H1 (cell line): Measurements from ENCODE around the gene SLC35B4. TPM values are rescaled to one million over a fixed set of nuclear protein-coding genes. Genes with fewer than 3 reads are reported as not detected.

Experiments used
- CTCF ChIA-PET: fragments of 300-600 bp; sonication (Branson Sonifier 250); formaldehyde crosslinking; loops from one replicate; lab custom pipeline; 2021; ENCODE audit not compliant: partially characterized antibody; lab: Charles Lee
- POLR2A ChIA-PET: fragments of 300-600 bp; sonication (Branson Sonifier 250); formaldehyde crosslinking; loops from one replicate; lab custom pipeline; 2021; ENCODE audit warnings: inconsistent platforms; ENCODE audit not compliant: partially characterized antibody; lab: Charles Lee
- DNase-seq, 2 experiments: peaks; one replicate each; pipeline versions ENCODE4 v3.0.0 to v3.0.0-alpha.2; 2010 to 2022; ENCODE audit warnings: low spot score in 2 of 2, low read depth in 1 of 2, mixed read lengths in 1 of 2
- FAIRE-seq: peaks from 2 replicates; lab custom pipeline; 2011; peaks lifted over from hg19 to GRCh38; lab: Jason Lieb, UNC
- H2AFZ ChIP-seq: 2 replicates; pipeline ENCODE4 v1.8.1; 2012; ENCODE audit warnings: low read length, inconsistent platforms
- H2AK5ac ChIP-seq: 2 replicates; pipeline ENCODE4 v1.6.1; 2013; ENCODE audit warnings: low read depth, low read length
- H2BK120ac ChIP-seq: replicated peaks from 2 replicates; pipeline ENCODE3; 2013; ENCODE audit warnings: low read depth, low read length, inconsistent platforms
- H2BK12ac ChIP-seq: 2 replicates; pipeline ENCODE4 v1.6.1; 2013; ENCODE audit warnings: low read depth, low read length
- H2BK15ac ChIP-seq: 2 replicates; pipeline ENCODE4 v1.6.1; 2013; ENCODE audit warnings: low read length
- H2BK20ac ChIP-seq: 2 replicates; pipeline ENCODE4 v1.6.1; 2013; ENCODE audit warnings: low read length
- H2BK5ac ChIP-seq: 2 replicates; pipeline ENCODE4 v1.6.1; 2013; ENCODE audit warnings: low read depth, low read length
- H3K14ac ChIP-seq: 2 replicates; pipeline ENCODE4 v1.6.1; 2013; ENCODE audit warnings: inconsistent platforms; ENCODE audit not compliant: insufficient read length
- H3K18ac ChIP-seq: 2 replicates; pipeline ENCODE4 v1.6.1; 2013; ENCODE audit warnings: low read length; ENCODE audit errors: extremely low read depth
- H3K23ac ChIP-seq: 2 replicates; pipeline ENCODE4 v1.6.1; 2013; ENCODE audit warnings: inconsistent platforms; ENCODE audit not compliant: insufficient read length
- H3K23me2 ChIP-seq: 2 replicates; pipeline ENCODE4 v1.6.1; 2013; ENCODE audit warnings: low read depth, low read length
- H3K27ac ChIP-seq: 2 replicates; pipeline ENCODE4 v1.6.1; 2011; ENCODE audit warnings: low read depth, low read length, inconsistent platforms
- H3K27me3 ChIP-seq, 4 experiments: replicated peaks in 1 of 4; 1 replicate in 1 of 4; 2 replicates in 3 of 4; pipeline versions ENCODE4 v1.6.1 to v1.8.1; 2011 to 2013; ENCODE audit warnings: low read length in 3 of 4, mild to moderate bottlenecking in 3 of 4, inconsistent platforms in 2 of 4, mixed read lengths in 2 of 4, moderate library complexity in 1 of 4; ENCODE audit not compliant: control insufficient read depth in 3 of 4, insufficient read depth in 3 of 4; ENCODE audit errors: extremely low read depth in 1 of 4
- H3K36me3 ChIP-seq, 4 experiments: 2 replicates each; pipeline versions ENCODE4 v1.6.1 to v1.8.1; 2011 to 2013; ENCODE audit warnings: mild to moderate bottlenecking in 4 of 4, low read length in 3 of 4, moderate library complexity in 2 of 4, control low read depth in 1 of 4, inconsistent platforms in 1 of 4; ENCODE audit not compliant: insufficient read depth in 4 of 4, control insufficient read depth in 2 of 4
- H3K4ac ChIP-seq: replicated peaks from 2 replicates; pipeline ENCODE3; 2013; ENCODE audit warnings: low read length, low read depth, mixed read lengths, inconsistent platforms; ENCODE audit not compliant: insufficient read length
- H3K4me1 ChIP-seq, 4 experiments: replicated peaks in 1 of 4; 1 replicate in 1 of 4; 2 replicates in 3 of 4; pipeline versions ENCODE4 v1.6.1 to v1.8.1; 2011 to 2013; ENCODE audit warnings: low read length in 3 of 4, inconsistent platforms in 2 of 4, mixed read lengths in 1 of 4; ENCODE audit not compliant: insufficient read depth in 4 of 4, control insufficient read depth in 3 of 4
- H3K4me2 ChIP-seq, 2 experiments: 2 replicates each; pipeline versions ENCODE4 v1.6.1 to v1.8.1; 2011 to 2013; ENCODE audit warnings: low read depth in 2 of 2, low read length in 2 of 2, control low read depth in 1 of 2, inconsistent platforms in 1 of 2, mild to moderate bottlenecking in 1 of 2; ENCODE audit not compliant: insufficient read depth in 1 of 2
- H3K4me3 ChIP-seq, 4 experiments: fragments of 200-600, 300-600 bp in 1 of 4; sonication (generic), shearing (Covaris generic), sonication (Bioruptor Twin) in 1 of 4; 2 replicates each; pipeline versions ENCODE4 v1.5.1 to v1.8.1; 2011 to 2016; ENCODE audit warnings: low read length in 4 of 4, low read depth in 3 of 4, control low read depth in 2 of 4, inconsistent platforms in 2 of 4, mild to moderate bottlenecking in 2 of 4, mixed read lengths in 1 of 4, moderate library complexity in 1 of 4; ENCODE audit not compliant: insufficient read depth in 2 of 4; ENCODE audit errors: extremely low read depth in 1 of 4
- H3K56ac ChIP-seq: replicated peaks from 2 replicates; pipeline ENCODE3; 2013; ENCODE audit warnings: low read depth, mild to moderate bottlenecking, mixed read lengths, low read length, inconsistent platforms; ENCODE audit not compliant: insufficient read length
- H3K79me1 ChIP-seq: 2 replicates; pipeline ENCODE4 v1.6.1; 2013; ENCODE audit warnings: low read depth, low read length, control low read depth
- H3K79me2 ChIP-seq, 2 experiments: 2 replicates each; pipeline versions ENCODE4 v1.6.1 to v1.8.1; 2012 to 2013; ENCODE audit warnings: low read length in 2 of 2, mild to moderate bottlenecking in 2 of 2, inconsistent platforms in 1 of 2; ENCODE audit not compliant: insufficient read depth in 2 of 2, control insufficient read depth in 1 of 2
- H3K9ac ChIP-seq, 4 experiments: replicated peaks in 1 of 4; 1 replicate in 1 of 4; 2 replicates in 3 of 4; pipeline versions ENCODE4 v1.6.1 to v1.8.1; 2011 to 2013; ENCODE audit warnings: low read depth in 3 of 4, low read length in 3 of 4, control low read depth in 2 of 4, mild to moderate bottlenecking in 2 of 4, moderate library complexity in 2 of 4, inconsistent platforms in 1 of 4; ENCODE audit errors: extremely low read depth in 1 of 4
- H3K9me3 ChIP-seq, 2 experiments: 2 replicates each; pipeline versions ENCODE4 v1.6.1 to v1.8.1; 2012 to 2013; ENCODE audit warnings: mild to moderate bottlenecking in 2 of 2, moderate library complexity in 2 of 2, control low read depth in 1 of 2, inconsistent platforms in 1 of 2, low read depth in 1 of 2, low read length in 1 of 2, mixed read lengths in 1 of 2; ENCODE audit not compliant: insufficient read depth in 2 of 2
- H4K20me1 ChIP-seq, 2 experiments: replicated peaks in 1 of 2; 2 replicates each; pipeline versions ENCODE3 to v1.8.1; 2011 to 2013; ENCODE audit warnings: inconsistent platforms in 2 of 2, low read length in 2 of 2, mild to moderate bottlenecking in 1 of 2; ENCODE audit not compliant: insufficient read depth in 2 of 2, control insufficient read depth in 1 of 2
- H4K5ac ChIP-seq: 2 replicates; pipeline ENCODE4 v1.6.1; 2013; ENCODE audit warnings: low read length, low read depth, mixed read lengths, inconsistent platforms; ENCODE audit not compliant: insufficient read length
- H4K8ac ChIP-seq: 2 replicates; pipeline ENCODE4 v1.8.0; 2013; ENCODE audit warnings: mild to moderate bottlenecking, moderate library complexity, low read length, inconsistent platforms; ENCODE audit not compliant: insufficient read depth; ENCODE audit errors: extremely low read depth
- H4K91ac ChIP-seq: replicated peaks from 2 replicates; pipeline ENCODE3; 2013; ENCODE audit warnings: low read length, mixed read lengths, inconsistent platforms; ENCODE audit not compliant: insufficient read length
- FOSL1 ChIP-seq: IDR thresholded peaks from 2 replicates; pipeline ENCODE4 v1.6.1; 2011; ENCODE audit warnings: mild to moderate bottlenecking, low read depth, low read length, moderate library complexity; ENCODE audit not compliant: insufficient read depth
- JUND ChIP-seq: IDR thresholded peaks from 2 replicates; pipeline ENCODE4 v1.6.1; 2011; ENCODE audit warnings: mild to moderate bottlenecking, improper control_type of control experiment, low read length
- KDM1A ChIP-seq: fragments of 200-600, 300-600 bp; sonication (generic); IDR thresholded peaks from 2 replicates; pipeline ENCODE4 v1.7.1; 2016; ENCODE audit warnings: mild to moderate bottlenecking, low read length, borderline replicate concordance
- RFX5 ChIP-seq: IDR thresholded peaks from 2 replicates; pipeline ENCODE4 v1.6.1; 2011; ENCODE audit warnings: low read depth, low read length, improper control_type of control experiment, borderline replicate concordance
- RNF2 ChIP-seq: fragments of 200-900, 300-1000 bp; sonication (generic); IDR thresholded peaks from 2 replicates; pipeline ENCODE4 v1.7.1; 2016; ENCODE audit warnings: borderline replicate concordance, low read depth, mild to moderate bottlenecking, antibody characterized with exemption, low read length; ENCODE audit not compliant: poor library complexity, severe bottlenecking; ENCODE audit errors: missing control alignments
- TAF1 ChIP-seq: IDR thresholded peaks from 2 replicates; pipeline ENCODE4 v1.6.1; 2011; ENCODE audit warnings: mild to moderate bottlenecking, low read depth, low read length
- WGBS, 2 experiments: shearing (Covaris generic) in 1 of 2; methylation state at CpG; one replicate each; pipeline versions ENCODE4 v1.1.6 to v1.1.7; 2013 to 2015; ENCODE audit warnings: low lambda C conversion rate in 2 of 2, mixed read lengths in 2 of 2, inconsistent platforms in 1 of 2, low coverage in 1 of 2, missing lambda C conversion rate in 1 of 2; ENCODE audit not compliant: insufficient replicate concordance in 2 of 2, insufficient coverage in 1 of 2, insufficient read length in 1 of 2; ENCODE audit errors: extremely low coverage in 1 of 2, missing lambda C conversion rate in 1 of 2; 5-methylcytosine and 5-hydroxymethylcytosine counted together
- polyA plus RNA-seq, 7 experiments: library from polyadenylated mRNA; depleted of rRNA in 3 of 7; stranded (reverse) in 5 of 7; unstranded in 2 of 7; fragments of >200 nt in 5 of 7; fragments of 200-250 nt in 2 of 7; gene quantifications; 1 replicate in 5 of 7; 2 replicates in 1 of 7; 4 replicates in 1 of 7; pipeline versions ENCODE4 v1.2.1 to v1.2.3, GENCODE V29; 2011 to 2013; ENCODE audit warnings: missing spikeins in 2 of 7, mixed read lengths in 2 of 7
- total RNA-seq: library from RNA; stranded (reverse); fragmentation: NEBNext Ultra II Directional; extraction: Animal tissue kit (Norgen Biotek cat#: 25700); gene quantifications from 2 replicates; pipeline ENCODE4 v1.2.1, GENCODE V29; 2021
- TF ChIP-seq, protein P1 (sequence below): IDR thresholded peaks from 2 replicates; pipeline ENCODE4 v1.6.1; 2012; ENCODE audit warnings: inconsistent platforms

The SLC35B4 gene
- total and polyA plus RNA-seq, 2 of the 8 experiments (the other 6 are each of a cell fraction or from before 2014, with no cell fraction given), result 28.9 to 34.6 TPM

DNA sequence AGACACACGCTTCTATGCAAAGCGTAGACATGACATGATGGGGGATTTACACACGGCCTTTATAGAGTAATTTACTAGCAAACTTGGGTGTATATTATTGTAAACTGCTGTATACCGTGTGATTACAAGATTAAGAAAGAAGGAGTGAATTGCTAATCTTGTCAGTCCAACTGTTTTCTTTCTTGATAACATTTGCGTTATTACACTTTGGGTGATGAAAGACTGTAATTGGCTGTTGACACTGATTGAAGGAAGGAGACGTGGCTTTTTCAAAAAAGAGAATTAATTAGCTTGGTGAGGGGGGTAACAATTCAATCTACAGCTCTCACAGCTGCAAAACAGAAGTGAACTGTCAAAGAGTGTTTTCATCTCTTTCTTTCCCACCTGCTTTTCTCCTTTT is 32.7 kb downstream of the SLC35B4 start:
- no peaks in the 10 kb centered on the region for H3K79me1 ChIP-seq
- FAIRE-seq (no peak), DNase-seq (no peak)
- no peak overlapping the region for H4K91ac ChIP-seq
- H3K36me3 ChIP-seq, result no peaks in the 10 kb centered on the region
- TF ChIP-seq, protein P1, sequence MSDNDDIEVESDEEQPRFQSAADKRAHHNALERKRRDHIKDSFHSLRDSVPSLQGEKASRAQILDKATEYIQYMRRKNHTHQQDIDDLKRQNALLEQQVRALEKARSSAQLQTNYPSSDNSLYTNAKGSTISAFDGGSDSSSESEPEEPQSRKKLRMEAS, result no peak
- no peak for TF ChIP-seq JUND
- TF ChIP-seq KDM1A, result no peak
- TF ChIP-seq TAF1, result no peak
- TF ChIP-seq RNF2, result no peak
- TF ChIP-seq RFX5, result no peak
- no peak for TF ChIP-seq FOSL1
- no peak overlapping the region for H2AK5ac ChIP-seq
- H3K4ac ChIP-seq, result no peak overlapping the region
- no peaks in the 10 kb centered on the region for H4K20me1 ChIP-seq
- no peaks in the 10 kb centered on the region for H3K9me3 ChIP-seq
- H3K4me2 ChIP-seq, result no peak overlapping the region
- WGBS, 2 experiments, result 88% methylated on average over 6 of the region's 6 CpGs; no CpG with 5 or more reads in 1 of the 2 experiments
- no peak overlapping the region for H2BK5ac ChIP-seq
- H3K4me1 ChIP-seq, result no peaks in the 10 kb centered on the region; a peak in 1 of 7 replicates
- POLR2A ChIA-PET, result no interaction called here
- H3K23me2 ChIP-seq, result no peaks in the 10 kb centered on the region
- H3K14ac ChIP-seq, result no peak overlapping the region
- no peak overlapping the region for H3K18ac ChIP-seq
- H2BK15ac ChIP-seq, result no peak overlapping the region
- no peak overlapping the region for H3K27ac ChIP-seq
- H3K56ac ChIP-seq, result no peak overlapping the region
- CTCF ChIA-PET, result interaction anchor here (1.1 kb wide), 1 partner anchor 74 kb away, joined by 3 read pairs; no protein-coding TSS in a partner anchor
- no peak overlapping the region for H2BK20ac ChIP-seq
- H2BK12ac ChIP-seq, result no peak overlapping the region
- H2AFZ ChIP-seq, result no peak overlapping the region
- no peak overlapping the region for H4K5ac ChIP-seq
- H3K4me3 ChIP-seq, result no peak overlapping the region
- H4K8ac ChIP-seq, result no peak overlapping the region
- H3K23ac ChIP-seq, result no peak overlapping the region
- no peak overlapping the region for H2BK120ac ChIP-seq
- no peaks in the 10 kb centered on the region for H3K27me3 ChIP-seq
- H3K79me2 ChIP-seq, result no peaks in the 10 kb centered on the region
- H3K9ac ChIP-seq, result no peak overlapping the region
